Stimulated activated CD8-positive, alpha-beta memory T cell treated with anti-CD3 and anti-CD28 coated beads, Interleukin-4, amount 100 ng/mL, for 24 hours (primary cell): ENCODE data around the gene REPIN1.
A peak's percentile ranks its signal among the peaks of the same experiment; 100 is the strongest.
"Not testable (repeated sequence)": the region's sequence is repeated elsewhere in the genome, so short reads cannot be mapped to it uniquely, and the experiment has no call there.

ENCODE experiments used
- DNase-seq: peaks from one replicate; pipeline ENCODE4 v3.0.0-alpha.2; 2020; ENCODE audit warnings: low read depth

REPIN1 gene

DNA sequence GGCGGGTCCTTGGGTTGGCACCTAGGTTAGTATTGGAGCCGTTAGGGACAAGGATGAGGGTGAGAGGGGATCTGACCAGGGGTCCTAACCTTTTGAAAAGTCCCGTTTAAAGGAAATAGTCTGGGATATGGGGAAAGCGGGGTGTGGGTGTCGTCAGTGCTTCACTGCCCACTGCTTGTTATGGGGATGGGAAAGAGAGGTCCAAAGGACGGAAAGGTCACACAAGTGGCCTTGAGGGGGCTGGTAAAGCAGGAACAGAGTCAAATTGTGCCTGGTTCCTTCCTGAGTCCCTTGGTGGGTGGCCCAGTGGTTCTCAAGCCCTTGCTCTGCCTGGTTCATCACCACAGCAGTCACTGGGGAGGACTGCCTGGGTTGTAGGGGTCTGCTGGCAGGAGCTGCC lies 7.9 kb downstream of the REPIN1 start:
- DNase-seq: no peak

DNA sequence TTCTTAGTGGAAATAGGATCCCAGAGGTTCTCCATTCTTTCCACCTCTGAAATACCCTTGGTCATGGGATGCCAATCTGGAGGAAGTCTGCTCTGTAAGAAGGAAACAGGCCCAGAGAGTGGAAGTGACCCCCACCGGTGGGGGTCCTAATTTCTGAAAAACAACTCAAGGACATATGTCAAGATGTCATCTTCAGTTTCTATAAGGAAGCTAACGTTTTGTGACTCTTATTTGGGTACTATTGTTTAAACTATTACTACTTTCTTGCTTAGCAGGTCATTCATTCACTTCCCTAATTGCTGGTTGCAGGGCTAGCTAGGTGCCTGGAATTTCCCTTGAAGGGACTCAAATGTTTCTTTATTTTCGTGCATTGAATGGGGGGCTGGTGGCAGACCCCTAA lies 8.6 kb downstream of the REPIN1 start:
- DNase-seq: no peak

DNA sequence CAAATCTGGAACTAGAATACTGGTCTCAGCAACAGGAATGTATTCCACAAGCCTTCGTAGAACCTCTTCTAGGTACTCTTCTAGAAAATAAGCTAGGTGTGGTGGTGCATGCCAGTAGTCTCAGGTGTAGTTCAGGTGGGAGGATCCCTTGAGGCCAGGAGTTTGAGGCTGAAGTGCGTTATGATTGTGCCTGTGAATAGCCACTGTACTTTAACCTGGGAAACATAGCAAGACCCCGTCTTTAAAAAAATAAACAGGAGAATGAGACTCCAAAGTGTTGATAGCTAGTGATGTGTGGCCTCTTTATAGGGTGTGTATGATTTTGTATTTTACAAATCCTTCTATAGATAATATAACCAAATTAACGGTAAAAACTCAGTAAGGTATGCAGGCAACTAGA lies 9.0 kb downstream of the REPIN1 start:
- no peak for DNase-seq

DNA sequence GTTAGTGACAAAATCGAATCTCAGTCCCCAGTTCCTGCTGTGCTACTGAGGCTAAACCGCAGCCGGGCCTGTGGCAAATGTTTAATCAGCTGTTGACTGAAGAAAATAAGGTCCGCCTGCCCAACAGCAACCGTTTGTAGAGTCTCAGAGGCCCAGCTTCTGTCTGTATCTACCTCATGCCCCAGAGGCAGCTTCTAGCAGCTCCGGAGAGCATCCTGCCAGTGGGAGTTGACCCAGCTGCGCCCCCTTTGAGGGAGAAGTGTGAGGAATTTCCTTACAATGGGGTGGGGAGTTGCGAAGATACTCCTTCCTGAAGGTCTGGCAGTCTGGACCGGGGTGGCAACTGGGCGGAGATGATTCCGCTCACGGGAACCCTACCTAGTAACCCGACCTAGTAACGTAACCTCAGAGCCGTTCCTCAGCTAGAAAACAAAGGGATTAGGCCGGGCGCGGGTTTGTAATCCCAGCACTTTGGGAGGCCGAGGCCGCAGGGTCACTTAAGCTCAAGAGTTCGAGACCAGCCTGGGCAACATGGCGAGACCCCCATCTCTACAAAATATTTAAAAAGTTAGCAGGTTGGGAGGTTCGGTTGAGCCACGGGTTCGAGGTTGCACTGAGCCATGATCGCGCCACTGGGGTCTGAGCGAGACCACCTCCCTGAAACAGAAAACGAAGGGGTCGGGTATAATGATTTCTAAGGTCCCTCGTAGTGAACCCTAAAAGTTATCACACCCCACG lies 9.7 kb downstream of the REPIN1 start:
- no peak for DNase-seq

DNA sequence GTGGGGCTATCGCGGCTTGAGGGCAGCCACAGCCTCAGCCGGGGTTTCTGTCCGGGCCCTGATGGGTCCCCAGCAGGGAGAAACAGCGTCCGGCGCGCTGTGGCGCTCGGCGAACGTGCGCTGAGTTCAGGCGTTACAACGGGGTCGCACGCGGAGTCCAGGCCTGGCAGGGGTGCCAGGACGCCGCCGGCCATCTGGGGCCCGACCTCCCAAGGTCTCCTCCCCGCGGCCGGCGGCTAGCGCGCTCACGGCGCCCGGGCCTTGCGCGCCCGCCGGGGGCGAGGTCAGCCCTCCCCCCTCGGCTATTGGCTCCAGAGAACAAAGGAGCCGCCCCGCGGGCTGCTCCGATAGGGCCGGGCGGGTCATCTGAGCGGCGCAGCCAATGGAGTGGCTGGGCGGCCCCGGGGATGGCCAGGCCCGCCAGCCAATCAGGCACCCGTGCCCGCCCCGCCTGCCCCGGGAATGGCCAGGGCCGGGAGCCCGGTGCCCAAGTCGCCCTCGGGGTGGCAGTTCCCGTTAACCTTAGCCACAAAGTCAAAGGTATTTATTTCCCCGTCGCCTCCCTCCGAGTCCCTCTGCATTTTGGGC lies 10.3 kb downstream of the REPIN1 start, which contains the start of gene ZNF775:
Gene ZNF775, plus strand, starts transcription at position 478 of the 588 bp plus-strand sequence. CDS start 9,141 bp downstream, outside the sequence.
- DNase-seq: peak; percentile 93

DNA sequence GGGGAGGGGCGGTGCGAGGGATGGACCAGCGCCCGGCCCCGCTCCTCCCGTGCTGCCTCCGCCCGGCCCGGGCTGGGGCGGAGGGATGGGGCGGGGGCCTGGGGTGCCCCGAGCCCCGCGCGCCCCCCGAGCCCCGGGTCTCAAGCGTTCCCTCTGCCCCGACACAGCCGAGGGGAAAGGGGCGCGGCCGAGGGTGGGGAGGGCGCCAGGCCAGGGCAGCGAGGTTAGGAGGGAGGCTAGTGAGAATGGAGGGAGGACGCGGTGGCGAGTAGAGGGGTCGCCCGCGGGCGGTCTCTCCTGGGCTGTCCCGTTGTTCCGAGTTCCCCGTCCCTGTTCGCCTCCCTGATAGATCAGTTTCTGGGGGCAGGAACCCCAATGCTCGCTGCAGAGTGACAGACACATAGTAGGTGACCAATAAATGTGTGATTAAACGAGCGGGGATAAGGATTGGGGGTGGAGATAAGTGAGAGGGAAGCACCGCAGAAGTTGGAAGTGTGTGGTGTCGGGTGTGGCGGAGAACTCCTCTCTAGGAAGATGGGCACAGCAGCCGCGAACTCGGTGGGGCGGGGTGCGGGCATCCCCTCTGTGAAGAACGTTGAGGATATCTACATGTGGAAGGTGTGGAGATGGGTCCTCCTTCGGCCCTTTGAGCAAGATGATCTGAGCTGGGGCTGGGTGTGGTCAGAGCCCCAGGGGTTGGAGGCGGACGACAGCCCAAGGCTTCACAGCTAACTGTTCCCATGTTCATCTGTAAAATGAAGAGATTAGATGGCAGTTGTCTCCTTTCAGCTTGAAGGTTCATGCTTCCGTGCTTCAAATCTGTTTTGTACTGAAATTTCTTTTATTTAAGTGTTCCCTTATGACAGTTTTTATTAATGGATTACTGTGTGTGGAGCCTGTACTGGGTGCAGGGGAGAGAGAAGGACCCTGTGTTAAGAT lies 11.1 kb downstream of the REPIN1 start:
- DNase-seq: no peak

DNA sequence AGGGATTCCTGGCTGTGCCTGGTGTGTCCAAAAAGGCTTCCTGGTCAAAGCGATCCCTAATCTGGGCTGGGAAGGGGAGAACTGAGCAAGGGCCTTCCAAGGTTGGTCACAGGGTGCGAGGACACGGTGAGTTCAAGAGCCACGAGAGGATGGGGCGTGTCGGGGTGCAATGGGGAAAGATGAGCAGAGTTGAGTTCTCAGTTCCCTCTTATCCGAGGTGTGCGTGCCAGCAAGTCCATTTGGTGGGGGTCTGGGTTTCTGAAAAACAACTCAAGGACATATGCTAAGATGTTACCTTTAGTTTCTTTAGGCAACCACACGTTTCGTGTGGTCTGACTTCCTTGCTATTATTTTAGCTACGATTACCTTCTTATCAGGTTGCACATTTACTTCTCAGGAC lies 11.8 kb downstream of the REPIN1 start:
- DNase-seq: no peak

DNA sequence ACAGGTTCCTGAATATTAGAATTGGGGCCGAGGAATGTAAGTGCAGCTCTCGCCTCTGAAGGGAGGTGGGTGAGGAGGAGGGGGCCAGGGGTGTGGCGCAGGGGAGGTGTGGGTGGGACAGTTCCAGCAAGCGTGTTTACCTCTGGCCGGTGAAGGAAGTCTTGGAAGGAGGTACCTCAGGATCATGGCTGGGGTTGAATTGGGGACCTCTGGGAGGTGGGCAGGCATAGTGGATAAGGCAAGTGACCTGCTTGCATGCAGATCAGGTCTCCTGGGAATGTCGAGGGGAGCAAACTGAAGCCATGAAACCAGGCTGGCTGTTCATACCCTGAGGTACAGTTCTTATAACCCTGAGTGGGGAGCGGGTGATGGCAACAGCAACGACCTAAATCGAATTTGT lies 12.5 kb downstream of the REPIN1 start:
- no peak for DNase-seq

DNA sequence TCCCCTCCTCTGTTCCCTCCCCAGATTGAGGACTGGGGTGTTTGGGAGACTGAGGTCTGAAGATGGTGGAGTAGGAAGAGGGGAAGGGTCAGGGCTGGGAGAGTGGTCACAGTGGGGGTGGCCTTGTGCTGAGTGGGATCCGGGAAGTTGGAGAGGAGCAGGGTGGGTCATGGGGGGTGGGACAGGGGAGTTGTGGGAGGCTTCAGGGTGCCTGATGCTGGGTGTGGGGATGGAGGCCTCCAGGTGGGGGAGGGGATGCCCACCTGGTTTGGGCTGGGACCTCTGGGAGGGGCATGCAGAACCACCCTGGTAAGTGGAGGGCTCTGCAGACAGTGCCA lies 13.1 kb downstream of the REPIN1 start:
- no peak for DNase-seq

DNA sequence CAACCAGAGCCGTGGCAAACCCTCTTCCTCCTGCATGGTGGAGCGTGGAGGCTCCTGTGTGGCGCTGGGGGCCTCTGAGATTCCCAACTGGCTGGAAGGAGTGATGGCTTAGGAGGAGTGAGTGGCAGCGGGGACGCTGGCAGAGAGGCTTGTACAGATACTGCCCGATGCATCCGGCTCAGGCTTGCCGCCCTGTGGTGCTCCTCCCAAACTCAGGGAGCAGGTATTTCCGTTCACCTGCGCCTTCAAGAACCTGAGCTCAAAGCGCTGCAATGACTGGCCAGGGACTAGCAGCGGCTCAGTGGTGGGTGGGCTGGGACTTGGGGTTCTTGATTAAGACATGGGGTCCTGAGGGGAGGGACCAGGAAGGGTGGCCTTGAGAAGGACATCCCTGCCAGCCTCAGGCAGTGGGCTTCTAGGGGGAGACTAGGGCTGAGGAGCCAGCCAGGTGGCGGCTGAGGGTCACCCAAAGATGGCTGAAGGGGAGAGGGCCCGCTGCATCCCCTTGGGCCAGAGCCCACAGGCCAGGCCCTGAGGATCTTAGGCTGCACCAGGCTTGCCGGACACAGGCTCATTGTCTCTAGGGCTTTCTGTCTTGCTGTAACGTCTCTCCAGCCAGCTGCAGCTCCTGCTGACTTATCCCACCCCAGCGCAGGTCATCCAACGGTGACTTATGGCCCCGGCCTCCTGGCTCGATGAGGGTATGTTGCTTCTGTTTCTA lies 13.7 kb downstream of the REPIN1 start:
- no peak for DNase-seq

DNA sequence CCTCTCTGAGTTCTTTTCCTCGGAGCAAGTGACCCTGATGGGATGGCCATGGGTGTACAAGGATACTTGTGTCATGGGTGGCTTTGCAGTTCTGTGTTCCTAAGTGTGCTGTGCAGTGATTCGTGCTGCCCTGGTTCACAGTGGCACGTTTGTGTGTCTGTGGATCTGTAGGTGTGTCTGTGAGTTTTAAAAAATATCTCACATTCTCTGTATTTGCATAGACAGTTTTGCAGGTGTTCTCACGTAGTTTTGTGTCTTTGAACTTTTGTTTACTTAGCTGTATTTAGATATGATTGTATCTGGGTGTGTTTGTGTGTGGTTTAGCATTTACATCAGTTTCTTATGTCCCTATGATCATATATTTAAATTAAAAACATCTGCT lies 14.2 kb downstream of the REPIN1 start:
- no peak for DNase-seq

DNA sequence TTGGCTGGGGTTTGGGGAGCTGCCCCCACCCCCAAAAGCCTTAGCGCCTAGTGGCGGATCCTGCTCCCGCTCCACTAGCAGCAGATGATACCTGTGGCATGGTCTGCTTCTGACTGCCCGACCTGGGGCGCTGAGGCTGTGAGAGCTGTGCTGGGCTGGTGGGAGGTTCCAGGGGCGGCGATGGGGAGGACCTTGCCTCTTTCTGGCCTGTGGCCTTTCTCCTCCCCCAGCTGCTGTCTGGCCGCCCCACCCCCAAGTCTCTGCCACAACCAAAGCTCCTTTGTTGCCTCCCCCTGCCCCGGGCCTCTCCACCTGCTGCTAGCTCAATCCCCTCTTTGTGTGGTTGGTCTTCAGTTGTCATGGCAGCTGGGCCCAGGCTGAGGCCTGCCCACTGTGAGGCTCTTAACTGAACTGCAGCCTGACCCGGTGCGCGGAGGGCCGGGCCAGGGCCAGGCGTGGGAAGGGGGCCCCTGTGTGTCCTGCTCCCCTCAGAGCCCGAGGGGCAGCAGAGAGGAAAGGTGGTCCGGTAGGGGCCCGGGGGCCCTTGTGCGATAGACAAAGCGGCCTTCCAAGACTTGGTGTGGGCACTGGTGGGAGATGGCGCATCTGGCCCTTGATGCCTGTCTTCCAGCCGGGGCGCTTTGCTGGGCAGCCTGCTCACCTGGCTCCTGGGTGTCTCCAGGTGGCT lies 15.2 kb downstream of the REPIN1 start:
- DNase-seq: no peak

DNA sequence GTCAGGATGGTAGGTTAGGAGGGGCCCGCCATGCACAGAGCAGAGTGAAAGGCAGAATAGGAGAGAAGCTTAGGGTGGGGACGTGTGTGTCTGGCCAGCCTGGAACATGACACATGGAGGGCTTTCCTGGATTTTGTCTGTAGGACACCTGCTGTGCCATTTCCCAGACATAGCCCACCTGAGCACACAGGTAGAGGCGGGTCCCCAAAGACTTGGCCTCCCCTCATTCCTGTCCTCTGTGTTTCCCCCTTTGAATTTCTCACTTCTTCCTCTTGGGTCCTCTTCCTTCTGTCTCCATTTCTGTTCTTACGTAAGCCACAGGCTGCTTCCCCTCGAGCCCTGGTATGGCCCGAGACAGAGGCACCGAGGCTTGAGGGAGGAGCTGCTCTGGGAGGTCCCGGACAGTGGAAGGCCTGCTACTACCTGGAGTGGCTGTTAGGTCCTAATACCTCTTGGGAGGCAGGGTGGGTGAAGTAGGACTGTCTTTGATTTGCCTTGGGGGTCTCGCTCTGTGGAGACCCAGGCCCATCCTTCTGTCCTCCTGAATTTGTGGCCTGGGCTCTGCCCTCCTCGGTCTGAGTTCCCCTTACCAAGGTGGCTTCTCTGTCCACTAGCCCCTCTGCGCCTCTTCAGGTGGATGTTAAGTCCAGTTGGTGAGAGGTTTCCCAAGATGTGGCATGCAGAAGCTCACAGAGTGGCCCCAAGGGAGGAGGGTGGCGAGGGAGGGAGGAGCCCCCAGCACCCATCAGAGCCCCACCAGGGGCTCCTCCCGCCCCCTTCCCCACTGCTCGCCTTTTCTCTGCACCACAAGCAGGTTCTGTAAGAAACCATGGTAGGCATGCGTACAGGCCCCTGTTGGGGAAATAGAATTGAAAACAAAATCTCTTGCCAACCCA lies 16.0 kb downstream of the REPIN1 start:
- DNase-seq: no peak

DNA sequence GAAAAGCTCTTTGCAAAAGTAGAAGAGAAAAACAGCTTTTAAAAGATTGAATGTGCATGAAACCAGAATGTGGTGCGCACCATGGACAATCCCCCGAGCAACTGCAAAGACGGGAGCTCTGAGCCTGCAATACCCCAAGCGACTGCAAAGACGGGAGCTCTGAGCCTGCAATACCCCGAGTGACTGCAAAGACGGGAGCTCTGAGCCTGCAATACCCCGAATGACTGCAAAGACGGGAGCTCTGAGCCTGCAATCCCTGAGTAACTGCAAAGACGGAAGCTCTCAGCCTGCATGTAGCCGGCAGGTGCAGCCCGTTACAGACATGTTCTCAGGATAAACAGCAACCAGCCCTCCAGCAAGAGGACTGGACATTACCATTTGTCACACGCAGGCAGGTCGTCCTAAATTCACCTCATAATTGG lies 16.7 kb downstream of the REPIN1 start:
- DNase-seq: no peak

DNA sequence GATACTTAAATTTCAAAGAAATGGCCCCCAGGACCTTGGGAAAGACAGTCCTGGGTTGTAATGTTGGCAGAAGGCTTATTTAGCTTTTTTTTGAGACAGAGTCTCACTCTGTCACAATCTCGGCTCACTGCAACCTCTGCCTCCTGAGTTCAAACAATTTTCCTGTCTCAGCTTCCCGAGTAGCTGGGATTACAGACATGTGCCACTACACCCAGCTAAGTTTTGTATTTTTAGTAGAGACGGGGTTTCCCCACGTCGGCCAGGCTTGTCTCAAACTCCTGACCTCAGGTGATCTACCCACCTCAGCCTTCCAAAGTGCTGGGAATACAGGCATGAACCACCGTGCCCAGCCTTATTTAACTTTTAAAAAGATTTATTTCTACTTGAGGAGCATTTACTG lies 17.3 kb downstream of the REPIN1 start:
- not testable (repeated sequence) for DNase-seq

DNA sequence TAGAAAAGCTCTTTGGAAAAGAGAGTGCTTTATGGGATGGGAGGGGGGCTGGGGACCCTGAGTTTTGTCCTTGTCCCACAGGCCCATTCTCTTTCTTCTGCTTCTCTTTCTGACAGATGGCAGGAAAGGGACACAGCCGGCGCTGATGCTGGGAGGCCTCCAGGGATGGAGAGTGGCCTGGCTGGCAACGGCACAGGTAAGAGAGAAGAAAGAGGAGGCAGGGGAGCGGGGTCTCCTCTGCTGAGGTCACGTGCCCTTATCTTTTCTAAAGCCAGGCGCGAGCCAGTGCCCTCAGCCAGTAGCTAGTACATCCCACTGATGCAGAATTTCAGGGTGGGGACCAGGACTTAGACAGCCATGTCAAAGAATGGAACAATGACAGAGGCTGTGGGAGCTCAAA lies 19.7 kb downstream of the REPIN1 start:
- no peak for DNase-seq

DNA sequence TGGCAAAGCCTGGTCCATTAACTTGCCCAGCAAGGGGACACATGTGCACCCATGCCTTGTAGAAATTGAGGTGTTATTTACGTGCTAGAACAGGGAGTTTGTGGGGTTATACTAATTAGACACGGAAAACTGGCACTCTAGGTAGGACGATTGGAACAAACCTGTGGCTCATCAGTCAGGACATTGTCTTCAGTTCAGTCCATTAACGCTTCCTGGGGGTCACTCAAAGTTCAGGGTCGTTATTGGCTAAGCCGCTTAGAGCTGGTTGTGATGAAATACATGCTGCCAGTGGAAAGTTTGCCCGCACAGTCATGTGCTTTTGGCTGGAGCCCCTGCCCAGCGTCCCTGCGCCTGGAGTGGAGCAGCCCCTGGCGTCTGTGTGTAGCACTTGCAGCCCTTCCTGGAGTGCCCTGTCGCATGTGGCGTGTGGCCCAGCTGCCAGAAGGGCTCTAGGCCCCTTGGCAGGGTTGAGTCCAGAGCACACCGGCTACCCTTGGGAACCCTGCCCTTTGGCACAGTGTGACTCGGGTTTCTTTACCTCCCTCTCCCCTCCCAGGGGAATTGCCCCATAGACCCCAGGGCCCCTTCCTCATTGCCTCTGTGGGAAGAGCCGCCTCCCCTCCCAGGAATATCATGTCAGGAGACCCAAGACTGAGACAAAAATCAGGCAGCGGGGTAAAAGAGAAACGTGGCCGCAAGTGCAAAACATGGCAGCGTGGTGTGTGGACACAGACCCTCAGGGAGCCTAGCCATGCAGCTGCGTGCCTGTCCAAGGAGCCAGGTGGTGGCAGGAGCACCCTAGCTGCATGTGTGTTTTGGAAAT lies 20.3 kb downstream of the REPIN1 start:
- DNase-seq: no peak

DNA sequence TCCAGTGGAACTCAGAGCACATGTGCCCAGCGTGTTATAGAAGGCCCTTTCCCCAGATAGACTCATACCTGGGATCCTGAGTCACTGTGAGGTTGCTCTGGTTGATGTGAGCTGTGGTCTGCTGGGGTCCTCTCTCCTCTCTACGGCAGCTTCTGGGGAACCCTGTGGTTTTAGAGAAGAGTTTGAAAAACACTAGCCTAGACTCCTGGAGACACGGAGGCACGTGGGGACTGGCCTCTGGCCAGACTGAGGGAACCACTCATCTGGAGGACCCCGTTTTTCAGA lies 20.9 kb downstream of the REPIN1 start:
- no peak for DNase-seq

DNA sequence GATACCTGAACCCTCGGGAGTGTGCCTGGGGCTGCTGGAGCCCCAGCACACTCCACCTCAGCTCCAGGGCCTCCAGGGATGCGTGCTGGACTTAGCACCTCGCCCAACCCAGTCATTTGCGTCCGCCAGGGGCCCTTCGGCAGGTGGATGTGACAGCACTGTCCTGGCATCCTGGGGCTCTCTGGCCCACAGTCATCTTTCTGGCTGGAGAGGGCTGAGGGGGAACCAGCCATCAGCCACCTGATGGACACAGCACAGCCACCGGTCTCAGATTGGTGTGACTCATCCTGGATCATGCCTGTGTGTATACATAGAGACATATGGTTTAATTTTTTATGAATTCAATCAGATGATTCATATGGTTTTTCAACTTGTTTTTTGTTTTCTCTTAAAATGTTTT lies 21.6 kb downstream of the REPIN1 start:
- no peak for DNase-seq

DNA sequence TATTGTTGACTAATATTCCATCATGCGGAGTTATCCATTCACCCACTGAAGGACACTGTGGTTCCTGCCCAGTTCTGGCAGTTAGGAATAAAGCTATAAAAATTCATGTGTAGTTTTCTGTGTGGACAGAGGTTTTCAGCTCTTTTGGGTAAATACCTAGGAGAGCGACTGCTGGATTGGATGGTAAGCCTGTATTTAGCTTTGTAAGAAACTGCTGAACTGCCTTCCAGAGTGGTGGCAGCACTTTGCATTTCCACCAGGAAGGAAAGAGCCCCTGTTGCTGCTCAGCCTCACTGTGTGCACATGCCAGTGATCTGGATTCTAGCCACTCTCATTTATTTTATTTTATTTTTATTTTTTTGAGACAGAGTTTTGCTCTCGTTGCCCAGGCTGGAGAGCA lies 24.7 kb downstream of the REPIN1 start:
- no peak for DNase-seq
